CD4-positive, alpha-beta T cell treated with Interleukin-17A for 4 hours (primary cell): Measurements from ENCODE around the gene LDLRAD3.

Source experiments
- DNase-seq: peaks from one replicate; pipeline ENCODE4 v3.0.0-alpha.2; 2020; ENCODE audit warnings: mixed read lengths

The LDLRAD3 gene

GRCh38 chr11:36146437-36146836, 202.6 kb downstream of the LDLRAD3 start:
- DNase-seq = no peak

- no peak for DNase-seq
These were observed 203.6 kb downstream of the LDLRAD3 start for GRCh38 chr11:36147491-36147890.

DNA sequence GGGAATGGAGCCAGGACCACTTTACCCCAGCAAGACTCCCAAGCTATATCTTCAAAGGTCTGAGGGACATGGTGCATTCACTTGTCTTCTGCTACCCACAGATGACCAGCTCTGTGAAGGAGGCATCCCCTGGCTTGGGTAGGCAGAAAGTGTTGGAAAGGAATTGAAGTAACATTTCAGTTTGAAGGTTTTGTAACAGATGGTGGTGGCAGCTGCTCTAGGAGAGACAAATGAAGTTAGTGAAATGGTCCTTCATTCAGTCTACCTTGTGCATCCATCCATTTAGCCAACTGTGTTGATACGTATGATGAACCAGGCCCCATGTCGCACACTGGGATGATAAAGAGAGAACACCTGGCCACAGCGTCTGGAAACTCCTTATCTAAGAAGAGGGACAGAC, 204.8 kb downstream of the LDLRAD3 start:
- DNase-seq = no peak

DNA sequence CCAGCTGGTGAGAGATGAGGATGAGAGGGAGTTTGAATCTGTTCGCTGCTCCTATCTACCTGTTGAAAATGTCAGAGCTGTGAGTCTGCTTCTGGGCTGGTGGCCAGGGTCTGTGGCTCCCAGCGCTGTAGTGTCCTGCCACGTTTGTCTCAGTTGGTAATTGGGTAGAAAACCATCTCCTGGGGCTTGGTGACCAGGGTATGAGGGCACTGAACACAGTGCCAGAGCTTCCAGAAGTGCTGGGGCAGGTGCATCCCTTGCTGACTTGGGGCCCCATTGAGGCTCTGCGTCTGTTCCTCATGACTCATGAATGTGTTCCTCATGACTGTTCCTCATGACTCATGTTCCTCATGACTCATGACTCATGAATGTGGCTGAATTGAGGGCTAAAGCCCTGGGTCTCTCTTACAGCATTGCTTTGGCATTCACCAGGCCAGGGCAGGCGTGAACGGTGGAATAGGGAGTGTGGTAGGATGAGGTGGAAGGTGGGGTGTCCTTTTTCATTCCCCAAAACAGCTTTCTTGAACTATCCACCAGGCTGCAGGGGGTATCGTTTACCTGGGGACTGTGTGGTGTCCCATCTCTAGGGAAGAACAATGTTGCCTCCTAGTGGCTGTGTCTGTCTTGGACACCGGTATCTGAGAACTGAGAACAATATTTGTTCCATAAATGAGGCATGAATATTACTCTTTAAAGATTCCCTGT, 205.8 kb downstream of the LDLRAD3 start:
- DNase-seq = no peak

DNA sequence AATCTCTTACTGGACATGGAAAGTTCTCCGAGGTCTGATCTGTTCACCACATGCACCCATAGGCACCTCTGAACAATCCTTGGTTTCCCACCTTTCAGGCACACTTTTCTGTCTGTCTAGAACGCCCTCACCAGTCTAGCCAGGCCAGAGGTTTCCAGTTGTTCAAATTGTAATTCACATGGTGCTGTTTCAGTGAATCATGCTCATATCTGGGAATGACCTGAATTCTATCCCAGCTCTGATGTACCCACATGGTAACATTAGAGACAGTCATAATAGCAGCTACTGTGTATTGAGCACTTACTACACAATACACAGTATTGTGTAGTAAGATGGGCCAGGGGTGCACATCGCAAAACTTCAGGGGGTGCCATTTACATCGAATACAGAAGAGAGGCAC, 207.1 kb downstream of the LDLRAD3 start:
- DNase-seq = no peak

DNA sequence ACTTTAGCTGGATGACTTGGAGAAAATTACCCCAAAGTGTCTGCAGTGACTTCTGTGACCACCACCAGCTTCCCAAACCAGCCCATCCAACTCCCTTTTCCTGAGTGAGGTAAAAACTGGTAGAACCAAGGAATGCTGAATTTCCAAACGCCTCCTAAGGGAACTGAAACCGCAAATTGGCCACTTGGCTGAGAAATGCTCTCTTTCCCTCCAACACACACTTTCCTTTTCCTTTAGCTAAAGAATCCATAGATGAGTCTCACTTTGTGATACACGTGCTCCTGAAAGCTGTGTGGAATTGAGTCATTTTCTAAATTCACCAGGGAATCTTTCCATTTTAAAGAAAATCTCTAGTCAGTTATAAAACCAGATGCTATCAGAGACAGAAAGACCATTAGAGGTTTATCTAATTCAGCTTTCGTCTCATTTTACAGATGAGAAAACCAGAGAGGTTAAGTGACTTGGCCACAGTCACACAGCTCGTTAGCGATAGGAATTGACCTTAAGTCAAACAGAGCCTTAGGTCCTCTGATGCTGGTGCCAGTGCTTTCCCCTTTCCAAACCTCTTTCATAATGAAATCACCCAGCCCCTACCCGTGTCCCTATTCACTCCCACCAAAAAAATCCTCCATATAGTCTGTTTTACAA, 208.2 kb downstream of the LDLRAD3 start:
- DNase-seq = no peak

- DNase-seq = no peak
These were observed 209.7 kb downstream of the LDLRAD3 start for GRCh38 chr11:36153551-36153950.

DNA sequence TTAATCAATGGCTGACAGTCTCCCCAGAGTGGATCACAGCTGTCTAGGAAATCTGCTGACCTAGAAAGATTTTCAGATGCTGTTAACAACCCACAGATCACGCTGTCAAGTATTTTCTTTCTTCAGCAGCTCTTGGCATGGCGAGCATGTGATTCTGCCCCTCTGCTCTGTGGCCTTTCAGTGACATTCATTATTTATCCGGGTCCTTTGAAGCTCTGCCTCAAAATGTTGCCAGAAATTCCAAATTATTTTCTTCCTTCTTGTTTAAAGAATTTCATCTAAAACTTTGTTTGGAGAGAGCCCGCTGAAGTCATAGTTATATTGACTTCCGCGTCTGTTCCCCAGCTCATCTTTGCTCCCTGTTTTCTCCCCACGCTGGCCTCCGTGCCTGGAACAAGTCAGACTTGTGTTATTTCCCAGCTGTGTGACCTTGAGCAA, 211.3 kb downstream of the LDLRAD3 start:
- no peak for DNase-seq

DNA sequence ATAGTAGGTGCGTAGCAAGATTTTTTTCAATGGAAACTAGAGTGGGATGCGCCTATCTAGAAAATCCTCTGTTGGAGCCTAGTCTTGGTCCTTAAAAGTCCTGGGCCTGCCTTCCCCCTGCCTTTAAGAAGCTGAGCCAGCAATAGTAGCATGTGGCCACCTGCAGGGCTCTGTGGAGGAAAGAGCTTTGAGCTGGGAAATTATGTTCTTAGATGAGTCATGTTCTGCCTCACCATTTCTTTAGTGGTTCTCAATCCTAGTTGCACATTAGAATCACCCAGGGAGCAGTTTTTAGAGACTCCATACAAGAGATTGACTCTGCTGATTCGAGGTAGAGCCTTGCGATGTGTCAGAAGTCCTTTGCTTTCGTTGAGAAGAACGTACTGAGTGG, 211.9 kb downstream of the LDLRAD3 start:
- DNase-seq = no peak

GRCh38 chr11:36156161-36156816, 212.4 kb downstream of the LDLRAD3 start:
- DNase-seq = no peak

- no peak for DNase-seq
These were observed 213.1 kb downstream of the LDLRAD3 start for GRCh38 chr11:36156817-36157519.

- no peak for DNase-seq
These were observed 216.2 kb downstream of the LDLRAD3 start for GRCh38 chr11:36160091-36160490.

DNA sequence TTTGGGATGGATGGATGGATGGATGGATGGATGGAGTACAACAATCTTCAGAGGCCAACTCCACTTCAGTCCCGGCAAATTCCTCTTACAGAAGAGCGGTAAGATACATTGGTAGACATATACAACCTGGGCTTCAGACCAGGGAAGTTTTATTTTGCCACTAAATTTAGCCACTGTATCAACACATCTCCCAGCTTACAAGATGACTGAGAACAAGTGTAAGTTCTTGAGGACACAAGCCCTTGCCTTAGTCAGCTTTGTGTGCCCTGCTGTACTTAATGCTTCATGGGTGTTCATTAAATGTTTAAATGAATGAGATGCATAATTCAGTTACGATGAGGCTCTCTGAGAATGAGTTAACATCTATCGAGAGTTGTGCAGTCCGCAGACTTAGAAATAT, 217.7 kb downstream of the LDLRAD3 start:
- DNase-seq = no peak

- DNase-seq = no peak
These were observed 218.4 kb downstream of the LDLRAD3 start for GRCh38 chr11:36162006-36162882.

DNA sequence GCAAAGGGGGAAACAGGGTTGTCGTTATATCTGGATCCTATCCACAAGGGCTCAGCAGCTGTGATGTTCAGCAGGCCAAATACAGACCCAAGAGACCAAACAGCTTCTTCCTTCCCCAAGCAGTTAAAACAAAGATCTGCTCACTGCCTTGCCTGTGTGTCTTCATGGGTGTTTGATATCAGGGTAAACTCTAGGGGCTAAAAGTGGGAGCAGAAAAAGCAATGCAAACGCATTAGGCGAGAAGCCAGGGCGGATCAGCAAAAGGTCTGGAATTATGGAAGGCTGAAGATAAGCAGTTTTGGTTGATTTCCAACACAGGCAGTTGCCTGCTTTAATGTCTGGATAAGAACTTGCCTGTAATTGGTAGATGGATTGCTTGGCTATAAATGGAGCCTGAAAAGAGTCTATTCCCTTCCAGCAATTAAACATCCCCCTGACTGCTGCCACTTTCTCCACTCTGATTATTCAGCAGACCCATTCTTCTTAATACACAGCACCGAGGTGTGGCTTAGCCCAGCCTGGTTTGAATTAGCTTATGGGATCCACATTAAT, 219.1 kb downstream of the LDLRAD3 start:
- no peak for DNase-seq

DNA sequence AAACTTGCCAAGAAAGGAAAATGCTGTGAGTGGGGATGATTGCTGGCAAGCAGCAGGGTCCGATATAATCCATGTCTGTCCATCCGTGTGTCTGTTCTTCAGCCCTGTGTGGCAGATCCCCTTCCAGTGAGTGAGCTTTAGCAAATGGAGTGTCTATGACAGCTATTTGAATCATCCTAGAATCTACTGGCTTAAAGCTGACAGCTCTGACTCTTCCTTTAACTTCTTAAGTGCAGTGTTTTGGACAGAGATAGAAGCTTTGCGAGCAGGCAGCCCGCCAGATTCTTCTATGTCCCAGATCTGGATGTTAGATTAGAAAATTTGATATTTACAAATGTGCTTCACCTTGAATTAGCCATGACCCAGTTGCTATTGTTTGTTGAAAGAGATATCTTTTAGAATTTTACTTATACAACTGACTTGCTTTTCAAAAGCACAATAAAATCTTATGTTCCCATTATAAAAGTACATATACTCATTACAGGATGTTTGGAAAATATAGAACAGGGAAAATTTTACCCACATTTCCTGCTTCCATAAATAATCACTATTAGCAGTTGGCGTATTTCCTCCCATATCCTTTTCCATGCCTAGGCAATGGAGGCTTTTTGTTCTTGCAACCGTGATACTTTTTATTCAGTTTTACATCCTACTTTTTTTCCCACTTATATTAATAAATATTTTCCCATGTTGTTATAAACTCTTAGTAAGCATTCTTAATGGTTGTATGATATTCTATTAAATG, 220.8 kb downstream of the LDLRAD3 start:
- no peak for DNase-seq

- no peak for DNase-seq
These were observed 221.9 kb downstream of the LDLRAD3 start for GRCh38 chr11:36165621-36166397.

GRCh38 chr11:36167073-36167472, 223.2 kb downstream of the LDLRAD3 start:
- no peak for DNase-seq

GRCh38 chr11:36167729-36168128, 223.9 kb downstream of the LDLRAD3 start:
- no peak for DNase-seq

- no peak for DNase-seq
These were observed 234.0 kb downstream of the LDLRAD3 start for GRCh38 chr11:36177836-36178235.
